CMK (cell line): ENCODE results near the gene SLC25A2.

Experiments
- DNase-seq: peaks from one replicate; pipeline ENCODE4 v3.0.0-alpha.2; 2010; ENCODE audit warnings: low read depth

SLC25A2 gene

DNA sequence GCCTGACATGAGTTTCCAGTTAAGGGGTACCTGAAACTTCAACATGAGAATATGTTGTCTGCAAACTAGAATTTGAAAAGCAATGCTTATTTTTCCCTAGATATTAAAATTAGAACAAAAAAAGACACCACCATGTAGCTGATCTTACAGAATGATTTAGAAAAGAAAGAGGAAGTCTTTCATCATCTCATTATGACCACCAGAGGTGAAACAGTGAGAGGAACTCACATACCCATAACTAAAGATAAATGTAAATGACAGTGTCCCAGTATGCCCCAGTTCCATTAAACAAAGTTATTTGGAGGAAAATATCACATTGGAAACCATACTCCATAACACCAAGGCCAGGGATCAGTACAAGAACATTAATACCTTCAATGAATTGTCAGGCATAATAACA is 9.9 kb upstream of the SLC25A2 start:
- DNase-seq: no peak

GRCh38 chr5:141306630-141307029 is 2.8 kb upstream of the SLC25A2 start:
- DNase-seq: no peak

DNA sequence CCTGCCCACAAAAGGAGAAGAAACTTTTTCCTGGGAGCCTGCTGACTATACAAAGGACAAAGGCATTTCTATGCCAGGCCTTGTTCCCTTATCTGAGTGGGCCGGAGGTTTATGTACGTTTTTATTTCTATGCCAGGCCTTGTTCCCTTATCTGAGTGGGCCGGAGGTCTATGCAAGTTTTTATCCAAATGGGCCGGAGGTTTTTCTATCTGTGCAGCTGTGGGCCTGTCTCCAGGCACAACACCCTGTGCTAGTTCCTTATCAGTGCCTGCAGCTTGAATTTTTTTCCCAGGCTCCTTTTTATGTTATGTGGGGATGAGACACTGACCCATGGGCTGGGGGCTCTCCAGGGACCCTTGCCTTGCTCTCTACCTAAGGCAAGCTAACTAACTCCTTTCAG is 5.5 kb downstream of the SLC25A2 start:
- peak; percentile 55 for DNase-seq

GRCh38 chr5:141272906-141273305 is 30.9 kb downstream of the SLC25A2 start:
- no peak for DNase-seq

DNA sequence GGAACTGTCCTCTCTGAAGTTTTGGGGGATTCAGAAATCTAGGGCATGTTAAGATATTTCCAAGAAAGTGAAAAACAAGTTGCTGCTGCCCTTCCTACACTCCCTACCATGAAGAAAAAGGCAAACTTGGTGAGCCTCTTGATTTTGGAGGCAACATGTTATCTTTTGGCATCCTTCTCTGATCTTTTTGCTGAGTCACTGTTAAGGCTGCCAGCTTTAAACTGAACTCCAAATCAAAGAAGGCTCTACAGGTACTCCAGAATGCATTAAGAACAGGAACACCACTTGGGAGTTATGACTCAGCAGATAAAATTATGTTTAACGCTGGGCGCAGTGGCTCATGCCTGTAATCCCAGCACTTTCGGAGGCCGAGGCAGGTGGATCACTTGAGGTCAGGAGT is 34.7 kb downstream of the SLC25A2 start:
- DNase-seq: no peak

DNA sequence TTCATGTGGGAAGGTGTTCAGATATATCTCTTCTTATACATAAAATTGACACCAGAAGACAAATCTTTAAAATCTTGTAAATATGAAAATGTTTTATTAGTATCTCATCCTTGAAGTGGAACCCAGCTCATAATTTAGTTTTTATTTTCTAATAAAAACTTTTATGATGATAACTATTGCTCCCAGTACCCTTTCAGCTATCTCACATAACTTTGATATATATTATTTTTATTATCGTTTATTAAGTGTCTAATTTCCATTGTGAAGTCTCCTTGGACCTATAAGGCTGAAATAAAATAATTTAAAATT is 42.7 kb downstream of the SLC25A2 start:
- no peak for DNase-seq

GRCh38 chr5:141260458-141261237 is 43.2 kb downstream of the SLC25A2 start:
- DNase-seq: no peak

DNA sequence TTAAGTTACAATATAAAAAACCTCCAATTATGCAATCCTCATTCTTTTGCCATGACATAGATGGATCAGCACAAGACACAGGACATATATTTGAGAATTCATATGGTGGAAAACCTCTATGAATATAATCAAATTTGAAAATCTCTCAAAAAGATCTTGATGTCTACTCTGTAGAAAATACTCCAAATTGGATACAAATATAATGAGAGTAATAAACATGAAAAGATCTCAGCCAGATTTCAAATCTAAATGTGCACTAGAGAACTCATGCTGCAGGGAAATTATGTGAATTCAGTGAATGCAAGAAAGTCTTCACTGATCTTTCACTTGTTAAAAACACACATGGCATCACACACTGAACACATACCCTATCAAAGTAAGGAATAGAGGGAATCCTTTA is 44.9 kb downstream of the SLC25A2 start:
- DNase-seq: no peak

DNA sequence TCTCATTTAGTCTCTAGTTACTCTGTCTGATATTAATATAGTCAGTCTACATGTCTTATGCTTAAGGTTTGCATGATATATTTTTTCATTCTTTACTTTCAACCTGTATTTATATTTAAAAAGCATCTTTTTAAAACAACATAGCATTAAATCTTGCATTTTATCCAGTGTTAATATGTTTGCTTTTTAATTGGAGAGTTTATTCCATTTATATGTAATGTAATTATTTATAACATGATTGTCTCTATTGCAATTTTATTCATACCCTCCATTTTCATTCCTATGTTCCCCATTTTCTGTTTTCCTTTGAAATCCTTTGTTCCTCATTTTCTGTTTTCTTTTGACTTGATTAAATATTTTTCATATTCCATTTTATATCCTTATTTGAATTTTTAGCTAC is 45.4 kb downstream of the SLC25A2 start:
- no peak for DNase-seq
